GM21717 (cell line): ENCODE results near the gene NFU1.
"Not testable (repeated sequence)": the region's sequence is repeated elsewhere in the genome, so short reads cannot be mapped to it uniquely, and the experiment has no call there.

Experiments used
- ATAC-seq: cut with Tn5 transposase; IDR thresholded peaks from one replicate; pipeline ENCODE4 v1.9.1; 2021; ENCODE audit warnings: mild to moderate bottlenecking, moderate library complexity; ENCODE audit not compliant: unreplicated experiment

Gene NFU1

DNA sequence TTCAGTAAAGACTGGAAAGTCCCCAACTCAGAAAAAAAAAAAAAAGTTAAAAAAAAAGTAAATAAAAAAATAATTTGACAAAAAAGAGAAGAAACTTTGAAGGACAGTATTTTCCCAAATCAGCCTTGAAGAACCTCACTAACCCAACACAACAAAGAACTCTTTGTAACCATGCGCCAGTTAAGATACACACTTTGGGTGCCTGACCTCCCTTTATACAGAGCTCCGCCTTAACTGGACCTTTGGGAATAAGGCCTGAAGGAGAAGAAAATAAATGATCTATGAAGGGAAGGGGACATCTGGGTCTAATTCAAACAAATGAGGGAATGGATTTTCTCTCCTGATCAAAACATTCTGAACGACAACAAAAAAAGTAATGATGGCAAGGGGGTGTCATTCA, 48.0 kb downstream of the NFU1 start:
- no peak for ATAC-seq

DNA sequence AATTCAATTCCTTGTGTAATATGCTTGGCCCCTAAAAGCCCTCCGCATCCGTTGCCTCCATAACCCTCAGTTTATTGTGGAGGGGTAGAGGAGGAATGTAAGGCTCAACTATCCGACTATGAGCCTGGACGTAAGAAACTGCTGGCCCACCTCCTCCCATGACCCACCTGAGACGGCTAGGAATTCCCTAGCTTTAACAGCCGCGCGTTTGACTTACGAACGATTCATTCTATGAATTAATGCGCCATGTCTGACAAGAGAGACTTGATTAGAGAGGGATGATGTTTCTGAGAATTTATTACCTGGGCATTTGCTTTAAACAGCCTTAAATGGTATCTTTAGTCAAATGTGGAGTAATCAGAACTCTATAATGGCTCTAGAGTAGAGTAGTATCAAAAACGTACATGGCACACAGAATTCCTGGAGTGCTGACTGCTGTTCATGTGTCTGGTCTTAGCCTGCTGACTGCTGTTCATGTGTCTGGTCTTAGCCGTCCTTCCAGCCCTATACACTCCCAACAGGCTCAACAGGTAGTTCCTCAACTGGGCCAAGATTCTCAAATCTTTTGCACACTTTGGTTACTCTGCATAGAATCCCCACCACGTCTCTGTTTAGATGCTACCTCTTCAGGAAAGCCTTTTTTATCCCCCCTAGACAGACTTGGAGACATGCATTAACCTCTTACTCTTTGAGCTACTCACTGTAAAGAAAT, 49.3 kb downstream of the NFU1 start:
- ATAC-seq, result no peak

DNA sequence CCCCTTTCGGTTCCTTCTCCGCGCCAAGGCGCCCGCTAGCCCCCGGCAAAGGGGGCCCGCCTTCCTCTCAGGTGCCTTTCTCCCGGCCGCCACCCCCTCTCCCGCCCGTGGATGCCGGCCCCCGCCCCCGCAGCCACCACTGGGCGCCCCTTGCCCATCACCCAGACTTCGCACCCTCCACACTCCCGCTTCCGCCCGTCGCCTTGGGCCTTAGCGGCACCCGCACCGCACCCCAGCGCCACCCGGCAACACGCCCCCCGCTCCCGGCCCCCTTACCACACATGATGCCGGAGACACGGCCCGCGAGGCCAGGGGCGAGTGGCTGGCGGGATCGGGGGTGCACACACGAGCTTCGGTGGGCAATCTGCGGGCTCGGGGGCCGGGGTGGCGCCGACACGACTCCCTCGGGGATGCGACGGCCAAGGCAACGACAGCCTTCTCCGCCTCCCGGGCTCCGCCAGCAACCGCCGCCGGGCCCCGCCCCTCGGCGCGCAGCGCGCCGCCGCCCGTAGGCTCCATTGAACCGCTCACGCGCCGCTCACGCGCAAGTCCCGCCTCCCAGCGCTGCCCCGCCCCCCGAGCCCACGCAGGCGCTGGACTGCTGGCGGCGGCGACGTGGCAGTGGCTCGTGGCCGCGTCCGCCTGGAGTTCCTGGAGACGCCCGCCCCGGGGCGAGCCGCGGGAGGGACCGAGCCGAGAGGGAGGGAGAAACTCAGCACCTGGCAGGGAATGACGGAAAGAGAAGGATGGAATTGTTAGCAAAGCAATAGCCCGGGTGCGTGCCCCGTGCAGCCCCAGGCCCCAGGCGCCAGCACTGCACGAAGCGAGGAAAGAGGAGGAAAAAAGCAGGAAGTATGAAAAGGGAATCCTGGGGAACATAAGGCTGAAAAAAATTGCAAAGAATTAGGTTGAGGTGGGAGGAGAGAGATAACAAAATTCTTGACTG, 50.2 kb downstream of the NFU1 start, which contains the start of gene GFPT1:
TSS of gene GFPT1 (minus strand) at position 439 of the 946 bp plus-strand sequence. CDS start at position 283, 156 bp downstream.
- ATAC-seq, result peak; percentile 79

DNA sequence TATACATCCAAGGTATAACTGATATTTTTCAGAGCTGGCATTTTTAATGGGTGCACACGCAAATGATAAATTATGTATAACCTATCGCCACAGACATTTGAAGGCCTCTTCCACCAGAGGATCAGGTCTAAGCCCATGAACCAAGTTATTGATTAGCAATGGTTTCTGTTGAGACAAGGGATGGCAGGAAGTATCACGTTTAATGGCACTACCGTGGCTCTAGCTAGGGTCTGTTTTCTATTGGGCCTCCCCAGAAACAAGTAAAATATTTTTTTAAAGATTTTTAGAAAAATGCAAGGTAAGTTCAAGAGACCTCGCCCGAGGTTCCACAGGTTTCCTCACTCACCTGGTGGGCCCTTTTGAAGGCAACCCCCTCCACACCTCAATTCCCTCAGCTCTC, 50.9 kb downstream of the NFU1 start:
- peak; percentile 11 for ATAC-seq

DNA sequence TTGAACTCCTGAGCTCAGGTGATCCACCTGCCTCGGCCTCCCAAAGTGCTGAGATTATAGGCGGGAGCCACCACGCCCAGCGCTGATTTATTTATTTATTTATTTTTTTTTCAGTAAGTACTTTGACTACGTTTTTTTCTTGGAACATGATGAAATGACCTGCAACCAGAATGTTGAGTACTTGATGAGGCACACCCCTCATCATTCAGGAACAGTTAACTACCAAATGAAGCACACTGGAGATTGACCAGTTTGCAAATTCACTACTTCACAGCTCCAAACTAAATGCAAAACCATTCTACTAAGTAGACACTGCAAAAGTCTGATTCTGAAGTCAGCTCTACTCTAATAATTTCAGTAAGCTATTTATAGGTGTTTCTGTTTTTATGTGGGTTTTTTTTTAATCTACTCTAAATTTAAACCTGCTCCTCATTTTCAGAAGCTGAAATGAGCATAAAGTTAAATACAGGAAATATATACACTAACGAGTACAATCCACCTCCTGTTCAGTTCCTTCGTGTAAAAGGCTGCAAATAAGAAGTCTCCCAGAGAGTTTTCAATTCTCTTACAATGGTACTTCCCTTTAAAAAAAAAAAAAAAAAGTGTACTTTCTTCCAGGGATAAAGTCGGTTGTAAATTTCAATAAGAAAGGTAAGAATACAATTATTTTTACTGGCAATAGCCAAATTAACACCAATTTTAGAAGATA, 51.6 kb downstream of the NFU1 start:
- ATAC-seq, result no peak

DNA sequence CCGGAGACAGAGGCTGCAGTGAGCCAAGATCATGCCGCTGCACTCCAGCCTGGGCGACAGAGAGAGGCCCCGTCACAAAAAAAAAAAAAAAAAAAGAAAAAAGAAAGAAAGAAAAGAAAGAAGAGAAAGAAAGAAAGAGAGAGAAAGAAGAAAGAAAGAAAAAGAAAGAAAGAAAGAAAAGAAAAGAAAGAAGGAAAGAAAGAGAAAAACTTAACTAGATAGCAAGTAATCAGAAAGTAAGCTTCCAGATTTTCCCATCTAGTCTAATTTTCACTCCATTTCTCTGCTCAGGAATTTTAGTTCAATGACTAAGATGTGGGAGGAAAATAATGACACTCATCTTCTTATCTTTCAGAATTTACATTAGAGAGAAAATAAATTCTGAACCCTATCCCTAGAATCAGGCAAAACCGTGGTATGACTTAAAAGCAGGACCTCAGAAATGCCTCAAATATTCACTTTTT, 52.6 kb downstream of the NFU1 start:
- ATAC-seq, result no peak

DNA sequence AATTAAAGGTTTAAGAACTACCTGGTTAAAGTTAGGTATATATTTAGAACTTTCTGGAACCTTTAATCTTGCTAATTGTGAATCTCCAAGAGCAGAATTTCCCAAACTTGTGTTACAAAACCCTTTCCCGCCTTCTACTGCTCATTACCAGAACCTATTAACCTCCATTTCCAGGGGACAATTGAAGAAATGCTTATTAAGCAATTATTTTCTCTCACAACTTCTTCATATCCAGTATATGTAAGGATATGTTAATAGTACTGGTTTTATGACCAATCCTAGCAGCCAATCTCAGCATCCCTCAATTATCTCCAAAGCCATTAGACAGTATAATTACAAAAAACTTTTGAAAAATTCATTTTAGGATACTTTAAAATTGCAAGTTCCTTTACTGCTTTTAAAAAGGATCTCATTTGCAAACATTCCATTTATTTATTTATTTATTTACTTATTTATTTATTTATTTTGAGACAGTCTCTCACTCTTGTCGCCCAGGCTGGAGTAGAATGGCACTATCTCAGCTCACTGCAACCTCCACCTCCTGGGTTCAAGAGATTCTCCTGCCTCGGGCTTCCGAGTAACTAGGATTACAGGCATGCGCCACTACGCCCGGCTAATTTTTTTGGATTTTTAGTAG, 53.9 kb downstream of the NFU1 start:
- ATAC-seq, result no peak

DNA sequence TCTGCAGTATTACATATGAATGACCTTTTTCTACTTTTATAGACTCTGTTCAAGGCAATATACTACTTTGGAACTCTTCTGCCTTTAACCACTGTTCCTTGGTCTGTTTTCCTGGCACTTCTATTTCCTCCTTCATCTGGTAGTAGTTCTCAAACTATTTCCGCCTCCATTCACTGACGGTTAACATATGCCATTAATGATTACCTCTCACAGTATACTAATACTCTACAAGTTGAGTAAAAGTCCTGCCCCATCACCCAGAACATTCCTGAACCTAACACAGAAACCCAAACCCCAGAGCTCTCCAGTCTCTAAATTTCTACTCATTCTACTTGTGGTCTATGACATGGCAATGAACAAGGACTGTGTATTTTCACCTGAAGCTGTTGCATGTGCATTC, 54.7 kb downstream of the NFU1 start:
- ATAC-seq, result no peak

DNA sequence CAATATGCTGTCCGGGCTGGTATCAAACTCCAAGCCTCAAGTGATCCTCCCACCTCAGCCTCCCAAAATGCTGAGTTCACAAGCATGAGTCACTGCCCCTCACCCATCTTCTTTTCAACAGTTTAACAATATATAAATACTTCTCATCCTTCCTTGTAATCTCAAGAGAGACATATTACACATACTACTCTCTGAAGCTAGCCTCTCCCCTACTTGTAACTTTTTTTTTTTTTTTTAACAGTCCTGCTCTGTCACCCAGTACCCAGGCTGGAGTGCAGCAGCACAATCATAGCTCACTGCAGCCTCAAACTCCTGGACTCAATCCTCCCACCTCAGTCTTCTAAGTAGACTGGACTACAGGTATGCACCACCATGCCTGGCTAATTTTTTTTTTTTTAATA, 55.9 kb downstream of the NFU1 start:
- no peak for ATAC-seq

DNA sequence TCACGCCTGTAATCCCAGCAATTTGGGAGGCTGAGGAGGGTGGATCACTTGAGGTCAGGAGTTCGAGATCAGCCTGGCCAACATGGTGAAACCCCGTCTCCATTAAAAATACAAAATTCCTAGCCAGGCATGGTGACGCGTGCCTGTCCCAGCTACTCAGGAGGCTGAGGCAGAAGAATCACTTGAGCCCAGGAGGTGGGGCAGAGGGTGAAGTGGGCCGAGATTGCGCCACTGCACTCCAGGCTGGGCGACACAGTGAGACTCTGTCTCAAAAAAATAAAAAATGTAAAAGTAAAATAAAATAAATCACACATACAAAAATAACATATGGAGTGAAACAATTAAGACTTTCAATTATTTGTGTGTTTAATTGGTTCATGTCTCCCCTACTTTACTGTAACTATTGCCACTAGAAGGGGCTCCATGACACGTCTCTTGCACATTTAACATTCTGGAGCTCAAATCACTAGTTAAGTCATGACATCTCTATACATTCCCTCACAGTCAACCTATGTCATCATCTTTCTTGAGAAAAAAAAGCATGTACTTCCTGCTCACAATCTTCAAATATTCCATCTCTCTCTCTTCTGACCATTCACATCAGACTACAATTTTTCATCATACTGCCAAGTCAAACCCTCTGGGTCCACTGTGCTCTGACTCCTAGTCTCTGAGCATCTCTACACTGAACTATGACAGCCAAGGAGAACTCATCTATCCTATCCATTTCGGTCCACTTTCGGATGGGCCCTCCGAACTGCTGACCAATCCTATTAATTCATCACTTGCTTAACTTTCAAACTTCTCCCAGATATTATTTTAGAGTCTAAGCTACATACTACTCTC, 56.9 kb downstream of the NFU1 start:
- ATAC-seq, result no peak

DNA sequence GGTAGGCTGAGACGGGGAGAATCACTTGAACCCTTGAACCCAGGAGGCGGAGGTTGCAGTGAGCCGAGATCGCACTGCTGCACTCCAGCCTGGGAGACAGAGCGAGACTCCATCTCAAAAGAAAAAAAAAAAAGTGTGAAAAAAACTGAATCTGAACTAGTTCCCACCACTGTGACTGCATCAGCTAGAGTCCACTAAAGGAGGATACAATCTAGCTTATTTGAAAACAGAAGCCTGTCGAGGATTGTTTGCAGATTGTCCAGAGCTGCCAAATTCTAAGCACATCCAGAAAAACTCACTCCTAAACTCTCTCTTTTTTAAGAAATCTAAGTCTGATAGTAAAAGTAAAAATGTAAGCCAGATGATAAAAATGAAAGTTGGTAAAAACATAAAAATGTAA, 60.8 kb downstream of the NFU1 start:
- ATAC-seq, result no peak

DNA sequence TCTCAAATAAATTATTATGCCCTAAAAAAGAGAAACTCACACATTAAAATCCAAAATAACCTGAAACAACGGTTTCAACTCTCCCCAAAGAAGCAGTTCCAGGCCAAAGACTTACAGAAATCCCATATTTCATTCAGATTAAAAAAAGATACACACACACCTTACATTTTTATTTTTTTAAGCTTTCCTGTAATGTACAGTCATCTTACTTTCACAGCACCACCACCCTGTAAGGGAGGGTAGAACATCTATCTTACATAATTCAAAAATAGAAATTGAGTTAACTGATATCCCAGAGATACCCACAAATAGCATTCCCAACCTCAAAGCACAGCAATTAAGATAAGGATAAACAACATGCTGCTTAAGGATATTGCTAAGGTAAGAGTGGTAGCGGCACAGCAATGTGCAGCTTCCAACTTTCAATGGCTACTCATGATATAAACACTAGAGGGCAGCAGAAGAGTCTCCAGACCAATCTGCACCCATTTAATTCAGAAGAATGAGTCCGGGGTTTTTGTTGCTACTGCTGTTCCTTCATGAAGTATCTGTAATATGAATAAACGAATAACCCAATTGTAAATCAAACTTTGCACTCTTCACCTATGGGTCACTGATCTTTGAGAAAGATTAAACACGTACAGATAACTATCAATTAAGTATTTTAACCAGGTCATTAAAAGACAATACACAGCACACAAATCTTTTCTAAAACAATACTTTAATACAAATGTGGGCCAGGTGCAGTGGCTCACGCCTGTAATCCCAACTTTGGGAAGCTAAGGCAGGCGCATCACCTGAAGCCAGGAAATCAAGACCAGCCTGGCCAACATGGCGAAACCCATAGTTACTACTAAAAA, 61.5 kb downstream of the NFU1 start:
- ATAC-seq, result no peak

DNA sequence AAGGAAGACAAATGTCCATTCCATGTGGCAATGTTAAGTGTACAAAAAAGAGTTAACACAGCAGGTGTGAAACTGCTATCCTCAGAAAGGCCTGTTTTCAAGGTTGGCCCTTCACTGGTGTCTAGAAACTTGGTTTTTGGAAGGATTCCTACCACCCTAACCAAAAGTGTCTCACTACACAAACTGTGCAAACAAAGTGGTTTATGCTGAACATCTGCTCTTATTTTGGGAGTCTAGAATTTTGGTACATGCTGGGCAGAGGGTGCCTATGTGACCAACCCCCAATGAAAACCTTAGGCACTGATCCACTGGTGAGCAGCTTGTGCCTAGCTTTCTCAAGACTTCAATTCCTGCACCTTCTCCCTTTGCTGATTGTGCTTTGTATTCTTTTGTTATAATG, 64.5 kb downstream of the NFU1 start:
- no peak for ATAC-seq

DNA sequence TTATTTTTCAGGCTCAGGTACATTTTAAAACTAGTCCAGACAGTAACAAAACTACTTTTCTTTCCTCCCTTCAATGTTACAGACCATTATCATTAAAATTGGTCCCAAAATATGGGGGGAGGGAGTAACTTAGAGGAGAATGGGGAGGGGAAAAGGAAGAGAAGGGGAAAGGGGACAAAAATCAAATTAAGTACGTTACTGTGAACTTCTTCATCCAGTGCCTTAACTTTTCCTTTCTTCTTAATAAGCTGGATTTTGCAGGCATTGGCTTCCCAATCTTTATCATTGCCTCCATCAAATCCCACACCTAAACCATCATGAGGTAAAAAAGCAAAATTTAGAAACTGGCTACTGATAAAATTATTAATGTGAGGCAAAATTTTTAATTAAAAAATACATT, 67.4 kb downstream of the NFU1 start:
- ATAC-seq, result no peak

DNA sequence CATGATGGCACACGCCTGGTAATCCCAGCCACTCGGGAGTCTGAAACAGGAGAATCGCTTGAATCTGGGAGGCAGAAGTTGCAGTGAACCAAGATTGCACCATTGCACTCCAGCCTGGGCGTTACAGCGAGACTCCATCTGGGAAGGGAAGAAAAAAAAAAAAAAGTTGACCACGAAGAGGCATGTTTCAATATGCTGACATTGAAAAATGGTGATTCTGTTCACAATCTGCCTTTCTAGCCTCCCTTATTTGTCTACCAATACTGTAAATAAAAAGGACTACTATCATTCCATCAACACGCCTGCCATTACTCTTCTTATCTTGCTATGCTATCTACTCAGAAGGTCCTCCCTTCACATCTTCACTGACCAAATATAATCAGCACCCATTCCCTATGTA, 68.6 kb downstream of the NFU1 start:
- ATAC-seq, result no peak

DNA sequence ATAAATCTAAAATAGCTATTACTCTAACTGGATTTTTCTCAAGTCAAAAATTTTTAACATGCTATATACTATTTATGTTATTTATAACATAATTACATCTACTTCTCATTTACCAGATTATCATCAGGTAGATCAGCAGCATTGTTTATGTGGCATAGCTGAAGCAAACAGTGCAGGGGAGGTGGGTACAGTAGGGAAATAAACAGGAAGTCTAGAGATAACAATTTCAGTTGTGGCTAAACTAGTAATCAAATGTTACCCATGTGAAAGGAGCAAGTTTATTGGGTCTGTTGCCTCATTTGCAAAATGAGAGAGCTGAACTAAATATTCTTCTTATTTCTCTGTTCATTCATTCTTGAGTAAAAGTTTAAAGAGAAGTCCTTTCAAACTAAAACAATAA, 77.9 kb downstream of the NFU1 start:
- ATAC-seq, result no peak

DNA sequence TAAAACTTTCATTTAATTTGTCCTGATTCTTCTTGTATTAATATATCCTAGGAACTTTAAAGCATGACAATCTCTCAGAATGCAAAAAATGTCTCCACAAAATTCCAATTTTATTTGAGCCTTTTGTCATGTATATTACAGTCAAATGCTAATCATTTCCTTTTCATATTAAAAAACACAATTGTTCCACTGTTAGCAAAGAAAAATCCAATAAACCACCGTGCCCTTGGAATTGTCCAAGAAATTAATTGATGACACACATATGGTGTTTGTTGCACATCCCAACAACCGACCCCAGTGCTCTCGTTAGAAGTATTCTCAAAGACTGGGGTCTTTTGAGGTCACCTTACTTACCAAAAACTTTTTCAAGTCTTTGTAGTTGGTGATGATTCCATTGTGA, 78.3 kb downstream of the NFU1 start:
- ATAC-seq, result no peak

DNA sequence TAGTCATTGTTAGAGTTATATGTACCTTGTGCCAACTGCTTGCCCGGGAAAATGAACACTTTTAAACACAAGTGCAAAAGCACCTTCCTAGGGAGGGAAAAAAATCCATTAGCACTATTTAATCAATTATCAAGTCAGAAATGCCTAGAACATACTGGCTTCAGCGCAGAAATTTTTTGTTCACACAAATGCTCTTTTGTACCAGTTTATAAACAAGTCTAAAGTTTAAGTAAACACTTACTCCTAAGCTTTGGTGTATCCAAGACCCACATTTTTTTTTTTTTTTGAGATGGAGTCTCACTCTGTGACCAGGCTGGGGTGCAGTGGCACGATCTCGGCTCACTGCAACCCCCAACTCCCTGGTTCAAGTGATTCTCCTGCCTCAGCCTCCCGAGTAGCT, 80.8 kb downstream of the NFU1 start:
- ATAC-seq, result no peak

DNA sequence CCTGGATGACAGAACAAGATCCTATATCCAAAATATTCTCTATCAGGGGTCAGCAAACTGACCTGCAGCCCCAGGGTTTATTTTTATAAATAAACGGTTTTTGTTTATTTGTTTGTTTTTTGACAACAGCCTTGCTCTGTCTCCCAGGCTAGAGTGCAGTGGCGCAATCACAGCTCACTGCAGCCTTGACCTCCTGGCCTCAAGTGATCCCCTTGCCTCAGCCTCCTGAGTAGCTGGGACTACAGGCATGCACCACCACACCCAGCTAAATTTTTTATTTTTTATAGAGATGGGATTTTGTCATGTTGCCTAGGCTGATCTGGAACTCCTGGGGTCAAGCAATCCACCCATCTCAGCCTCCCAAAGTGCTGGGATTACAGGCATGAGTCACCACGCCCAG, 82.3 kb downstream of the NFU1 start:
- not testable (repeated sequence) for ATAC-seq
